Measurements from ENCODE around the gene CACNG8. TPM values are rescaled to one million over a fixed set of nuclear protein-coding genes. Genes with fewer than 3 reads are reported as not detected.

Gene CACNG8
- total RNA-seq, 4 donors from 2014 or later: 0.04 to 0.16 TPM; not detected in 2

DNA sequence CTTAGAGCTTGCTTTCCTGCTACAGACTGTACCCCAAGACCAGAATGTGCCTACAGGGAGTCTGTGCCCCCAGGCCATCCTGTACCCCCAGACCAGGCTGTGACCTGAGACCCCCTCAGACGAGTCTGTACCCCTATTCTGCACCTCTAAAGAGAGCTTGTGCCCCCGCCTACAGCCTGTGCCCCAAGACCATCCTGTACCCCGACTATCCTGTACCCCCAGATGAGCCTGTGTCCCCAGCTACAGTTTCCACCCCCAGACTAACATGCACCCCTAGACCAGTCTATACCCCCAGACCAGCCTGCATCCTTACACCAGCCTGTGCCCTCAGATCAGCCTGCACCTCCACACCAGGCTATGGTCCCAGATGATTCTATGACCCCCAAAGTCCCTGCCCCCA lies 30.7 kb downstream of the CACNG8 start:
- 43% methylated on average over 2 of the region's 3 CpGs; no CpG with 5 or more reads in 1 of the 2 donors for WGBS, 2 donors (ENCODE audit: low coverage in 1 of 2)
- H3K27ac ChIP-seq: no peak overlapping the region
- H3K4me3 ChIP-seq: no peak overlapping the region
- TF ChIP-seq POLR2A (IDR thresholded peaks at IDR 0.05) (no peak), CTCF (IDR thresholded peaks at IDR 0.05) (no peak), EP300 (IDR thresholded peaks at IDR 0.05) (no peak), POLR2AphosphoS5 (IDR thresholded peaks at IDR 0.05) (no peak)
- no peaks in the 10 kb centered on the region for H3K9me3 ChIP-seq
- no peaks in the 10 kb centered on the region for H3K36me3 ChIP-seq
- peaks cover 0 to 19% (median 4%) of the 10 kb centered on the region in 3 donors for H3K4me1 ChIP-seq
- peaks cover 83% of the 10 kb centered on the region for H3K27me3 ChIP-seq
- ATAC-seq: no peak

GRCh38 chr19:53994811-53995210 lies 32.1 kb downstream of the CACNG8 start:
- TF ChIP-seq POLR2A (IDR thresholded peaks at IDR 0.05): no peak
- no peak for TF ChIP-seq EP300 (IDR thresholded peaks at IDR 0.05)
- no peak for TF ChIP-seq POLR2AphosphoS5 (IDR thresholded peaks at IDR 0.05)
- no peak for TF ChIP-seq CTCF (IDR thresholded peaks at IDR 0.05)
- Histone ChIP-seq H3K27me3 (peaks cover 88% of the 10 kb centered on the region), H3K36me3 (no peaks in the 10 kb centered on the region), H3K27ac (no peak overlapping the region), H3K9me3 (no peaks in the 10 kb centered on the region), H3K4me3 (no peak overlapping the region), H3K4me1 (peaks cover 0 to 16% (median 4%) of the 10 kb centered on the region in 3 donors)
- WGBS, 2 donors (ENCODE audit: low coverage in 1 of 2): 73 to 80% methylated on average over 5 of the region's 5 CpGs
- ATAC-seq: no peak

- Histone ChIP-seq H3K27ac (no peak overlapping the region), H3K4me1 (no peaks in the 10 kb centered on the region), H3K4me3 (no peak overlapping the region), H3K36me3 (no peaks in the 10 kb centered on the region), H3K9me3 (no peaks in the 10 kb centered on the region), H3K27me3 (peaks cover 92% of the 10 kb centered on the region)
- ATAC-seq: no peak
- 45% methylated on average over 5 of the region's 7 CpGs; no CpG with 5 or more reads in 1 of the 2 donors for WGBS, 2 donors (ENCODE audit: low coverage in 1 of 2)
- no peak for TF ChIP-seq POLR2A (IDR thresholded peaks at IDR 0.05)
- no peak for TF ChIP-seq EP300 (IDR thresholded peaks at IDR 0.05)
- TF ChIP-seq POLR2AphosphoS5 (IDR thresholded peaks at IDR 0.05): no peak
- no peak for TF ChIP-seq CTCF (IDR thresholded peaks at IDR 0.05)
Observed at GRCh38 chr19:53998223-53998622, 35.5 kb downstream of the CACNG8 start.

GRCh38 chr19:53999694-54000093 lies 37.0 kb downstream of the CACNG8 start:
- Histone ChIP-seq H3K4me3 (no peak overlapping the region), H3K27ac (no peak overlapping the region), H3K27me3 (peaks cover 92% of the 10 kb centered on the region), H3K9me3 (no peaks in the 10 kb centered on the region), H3K36me3 (no peaks in the 10 kb centered on the region), H3K4me1 (no peaks in the 10 kb centered on the region)
- no peak for TF ChIP-seq EP300 (IDR thresholded peaks at IDR 0.05)
- TF ChIP-seq POLR2AphosphoS5 (IDR thresholded peaks at IDR 0.05): no peak
- TF ChIP-seq CTCF (IDR thresholded peaks at IDR 0.05): no peak
- TF ChIP-seq POLR2A (IDR thresholded peaks at IDR 0.05): no peak
- WGBS, 2 donors (ENCODE audit: low coverage in 1 of 2): 100% methylated on average over 1 of the region's 5 CpGs; no CpG with 5 or more reads in 1 of the 2 donors
- ATAC-seq: no peak

GRCh38 chr19:54001496-54001895 lies 38.8 kb downstream of the CACNG8 start:
- ATAC-seq: no peak
- Histone ChIP-seq H3K4me3 (no peak overlapping the region), H3K27me3 (peaks cover 81% of the 10 kb centered on the region), H3K36me3 (no peaks in the 10 kb centered on the region), H3K27ac (no peak overlapping the region), H3K4me1 (no peaks in the 10 kb centered on the region), H3K9me3 (no peaks in the 10 kb centered on the region)
- 63 to 78% methylated on average over 2 of the region's 2 CpGs for WGBS, 2 donors (ENCODE audit: low coverage in 1 of 2)
- TF ChIP-seq POLR2AphosphoS5 (IDR thresholded peaks at IDR 0.05): no peak
- TF ChIP-seq EP300 (IDR thresholded peaks at IDR 0.05): no peak
- TF ChIP-seq CTCF (IDR thresholded peaks at IDR 0.05): no peak
- no peak for TF ChIP-seq POLR2A (IDR thresholded peaks at IDR 0.05)

Data from gastroesophageal sphincter (tissue), 4 donors.